Measurements from ENCODE around the gene SLC10A1.

GRCh38 chr14:69767369-69767999, 29.6 kb downstream of the SLC10A1 start:
- TF ChIP-seq RAD21 (IDR thresholded peaks at IDR 0.05 in 1 of 2, conservative IDR thresholded peaks at IDR 0.05 in 1 of 2; ENCODE audit: low read depth in 2 of 2, low read length in 2 of 2) (no peak), TAF1 (IDR thresholded peaks at IDR 0.05; ENCODE audit: low read depth, low read length) (peak; percentile 93), ZNF274 (IDR thresholded peaks at IDR 0.05; ENCODE audit: borderline replicate concordance, extremely low read depth, low read length) (no peak), CTCF (IDR thresholded peaks at IDR 0.05; ENCODE audit: control extremely low read depth in 1 of 3, insufficient read depth in 1 of 3, low read depth in 1 of 3, low read length in 3 of 3) (no peak), POLR2AphosphoS5 (IDR thresholded peaks at IDR 0.05; ENCODE audit: low read depth, low read length) (peak; percentile 94), CREB1 (IDR thresholded peaks at IDR 0.05) (peak; percentile 40; the same call in 1 of the 2 replicates)

Measured in H1 (cell line).